B cell (primary cell): Measurements from ENCODE around the gene NCBP3.

Experiments used
- EZH2 ChIP-seq: IDR thresholded peaks from 2 replicates; pipeline ENCODE4 v1.6.1; 2012; ENCODE audit warnings: borderline replicate concordance, low read depth, mild to moderate bottlenecking, moderate library complexity, low read length; ENCODE audit not compliant: insufficient read depth, poor library complexity, severe bottlenecking
- TF ChIP-seq, protein P1 (sequence below): fragments of 200-600 bp; IDR thresholded peaks from one replicate; pipeline ENCODE4 v1.8.0; 2022; ENCODE audit warnings: antibody characterized with exemption, mild to moderate bottlenecking

DNA sequence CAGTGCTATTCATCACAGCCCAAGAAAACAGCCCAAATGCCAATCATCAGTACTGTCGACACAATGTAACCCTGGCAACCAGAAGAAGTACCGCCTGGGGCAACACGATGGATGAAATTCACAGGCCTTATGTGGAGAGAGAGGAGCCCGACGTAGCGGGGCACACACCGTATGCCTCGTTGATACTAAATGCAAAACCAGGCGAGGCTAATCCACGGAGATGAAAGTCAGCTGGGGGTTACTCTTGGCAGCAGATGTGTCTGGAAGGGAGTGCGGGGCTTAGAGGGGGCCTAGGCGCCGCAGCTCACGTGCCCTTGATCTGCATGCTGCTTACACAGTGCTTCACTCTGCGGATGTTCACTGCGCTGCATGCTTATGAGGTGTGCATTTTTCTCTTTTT, 74.9 kb downstream of the NCBP3 start:
- TF ChIP-seq, protein P1, sequence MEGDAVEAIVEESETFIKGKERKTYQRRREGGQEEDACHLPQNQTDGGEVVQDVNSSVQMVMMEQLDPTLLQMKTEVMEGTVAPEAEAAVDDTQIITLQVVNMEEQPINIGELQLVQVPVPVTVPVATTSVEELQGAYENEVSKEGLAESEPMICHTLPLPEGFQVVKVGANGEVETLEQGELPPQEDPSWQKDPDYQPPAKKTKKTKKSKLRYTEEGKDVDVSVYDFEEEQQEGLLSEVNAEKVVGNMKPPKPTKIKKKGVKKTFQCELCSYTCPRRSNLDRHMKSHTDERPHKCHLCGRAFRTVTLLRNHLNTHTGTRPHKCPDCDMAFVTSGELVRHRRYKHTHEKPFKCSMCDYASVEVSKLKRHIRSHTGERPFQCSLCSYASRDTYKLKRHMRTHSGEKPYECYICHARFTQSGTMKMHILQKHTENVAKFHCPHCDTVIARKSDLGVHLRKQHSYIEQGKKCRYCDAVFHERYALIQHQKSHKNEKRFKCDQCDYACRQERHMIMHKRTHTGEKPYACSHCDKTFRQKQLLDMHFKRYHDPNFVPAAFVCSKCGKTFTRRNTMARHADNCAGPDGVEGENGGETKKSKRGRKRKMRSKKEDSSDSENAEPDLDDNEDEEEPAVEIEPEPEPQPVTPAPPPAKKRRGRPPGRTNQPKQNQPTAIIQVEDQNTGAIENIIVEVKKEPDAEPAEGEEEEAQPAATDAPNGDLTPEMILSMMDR = no peak
- no peak for TF ChIP-seq EZH2
